K562 (cell line): ENCODE data around the gene GRIA1. TPM values are rescaled to one million over a fixed set of nuclear protein-coding genes. Genes with fewer than 3 reads are reported as not detected.

Experiments
- ATAC-seq: fragments of 200-7000 bp; cut with Tn5 transposase; 3 replicates; pipeline ENCODE4 v1.9.1; 2020; ENCODE audit warnings: moderate library complexity
- BruUV-seq: library from RNA; stranded (reverse); fragments of 400-500 nt; replicated peaks from 2 replicates; lab custom pipeline; 2021; lab: Mats Ljungman, UMichigan
- CTCF ChIA-PET: fragments of 300-600 bp; formaldehyde crosslinking; extraction: SDS; loops from one replicate; lab custom pipeline; 2021; ENCODE audit warnings: low intra/inter-chr PET ratio; lab: Yijun Ruan, JAX
- POLR2A ChIA-PET: fragments of 300-600, 350-650 bp; sonication (Branson Sonifier 250); formaldehyde crosslinking; extraction: SDS; loops from one replicate; lab custom pipeline; 2021; ENCODE audit warnings: antibody characterized with exemption, inconsistent platforms; lab: Yijun Ruan, JAX
- DNase-seq, 4 experiments: peaks; one replicate each; pipeline versions ENCODE4 v3.0.0 to v3.0.0-alpha.2; 2011 to 2018; ENCODE audit warnings: low spot score in 3 of 4, mixed read lengths in 3 of 4; ENCODE audit errors: extremely low read depth in 1 of 4
- FAIRE-seq: peaks from 2 replicates; lab custom pipeline; 2011; peaks lifted over from hg19 to GRCh38; lab: Jason Lieb, UNC
- H2AFZ ChIP-seq: 2 replicates; pipeline ENCODE4 v1.6.0; 2011; ENCODE audit warnings: low read depth, low read length, control low read depth, inconsistent platforms
- H3K27ac ChIP-seq: fragments of 200-600 bp; 3 replicates; pipeline ENCODE4 v1.8.0; 2011; ENCODE audit warnings: low read depth, mild to moderate bottlenecking, control low read depth, inconsistent platforms, low read length, moderate library complexity, mixed read lengths; ENCODE audit errors: extremely low read depth
- H3K27me3 ChIP-seq, 2 experiments: fragments of 300-600 bp in 1 of 2; 2 replicates in 1 of 2; 3 replicates in 1 of 2; pipeline versions ENCODE4 v1.6.0 to v1.8.0; 2011; ENCODE audit warnings: inconsistent platforms in 2 of 2, low read length in 2 of 2, mild to moderate bottlenecking in 1 of 2, mixed read lengths in 1 of 2, moderate library complexity in 1 of 2; ENCODE audit not compliant: control insufficient read depth in 2 of 2, insufficient read depth in 2 of 2
- H3K36me3 ChIP-seq: fragments of 300-600 bp; 3 replicates; pipeline ENCODE4 v1.8.0; 2011; ENCODE audit warnings: mild to moderate bottlenecking, low read length, inconsistent platforms; ENCODE audit not compliant: control insufficient read depth, insufficient read depth
- H3K4me1 ChIP-seq, 2 experiments: fragments of 200-600 bp in 1 of 2; replicated peaks in 1 of 2; 2 replicates in 1 of 2; 3 replicates in 1 of 2; pipeline versions ENCODE4 v1.5.1 to v1.8.0; 2011; ENCODE audit warnings: inconsistent platforms in 2 of 2, low read length in 2 of 2, mild to moderate bottlenecking in 1 of 2, mixed read lengths in 1 of 2, moderate library complexity in 1 of 2; ENCODE audit not compliant: control insufficient read depth in 2 of 2, insufficient read depth in 2 of 2
- H3K4me2 ChIP-seq: 2 replicates; pipeline ENCODE4 v1.6.1; 2011; ENCODE audit warnings: low read length, control low read depth, inconsistent platforms, mixed read lengths; ENCODE audit not compliant: insufficient read depth
- H3K4me3 ChIP-seq: fragments of 200-600 bp; sonication (generic), shearing (Covaris generic); 2 replicates; pipeline ENCODE4 v1.5.1; 2016; ENCODE audit warnings: control low read depth, inconsistent platforms
- H3K79me2 ChIP-seq: fragments of 200-600 bp; 3 replicates; pipeline ENCODE4 v1.8.0; 2011; ENCODE audit warnings: low read length, inconsistent platforms; ENCODE audit not compliant: control insufficient read depth, insufficient read depth
- H3K9ac ChIP-seq, 2 experiments: 2 replicates each; pipeline versions ENCODE4 v1.6.0 to v1.6.1; 2011; ENCODE audit warnings: low read depth in 2 of 2, low read length in 2 of 2, control low read depth in 1 of 2, inconsistent platforms in 1 of 2, mild to moderate bottlenecking in 1 of 2, mixed read lengths in 1 of 2; ENCODE audit not compliant: insufficient read depth in 1 of 2
- H3K9me1 ChIP-seq: one replicate; pipeline ENCODE4 v1.6.0; 2011; ENCODE audit warnings: inconsistent platforms, mild to moderate bottlenecking, low read length, moderate library complexity; ENCODE audit not compliant: control insufficient read depth, insufficient read depth
- H3K9me3 ChIP-seq: replicated peaks from 2 replicates; pipeline ENCODE4 v1.5.1; 2011; ENCODE audit warnings: low read depth, low read length, inconsistent platforms; ENCODE audit not compliant: control insufficient read depth, insufficient read depth
- H4K20me1 ChIP-seq: replicated peaks from 2 replicates; pipeline ENCODE4 v1.6.1; 2011; ENCODE audit warnings: low read length, inconsistent platforms, mixed read lengths; ENCODE audit not compliant: control insufficient read depth, insufficient read depth
- DMBX1 ChIP-seq: fragments of 250-450 bp; sonication (Bioruptor Pico); IDR thresholded peaks from 2 replicates; pipeline ENCODE4 v1.8.0; 2022; ENCODE audit warnings: inconsistent platforms, mild to moderate bottlenecking, moderate library complexity, borderline replicate concordance
- FOXJ3 ChIP-seq: sonication (generic); formaldehyde crosslinking; IDR thresholded peaks from 2 replicates; pipeline ENCODE4 v1.4.0; 2020; ENCODE audit warnings: mild to moderate bottlenecking, missing genetic modification reagents
- HMGXB4 ChIP-seq: sonication (generic); formaldehyde crosslinking; IDR thresholded peaks from 2 replicates; pipeline ENCODE4 v1.8.1; 2023; ENCODE audit warnings: mild to moderate bottlenecking, missing genetic modification reagents
- KDM1A ChIP-seq, 2 experiments: fragments of 450-650 bp; IDR thresholded peaks; 2 replicates each; pipeline ENCODE4 v1.6.1; 2016; ENCODE audit warnings: mild to moderate bottlenecking in 2 of 2
- MEIS2 ChIP-seq: fragments of 450-650 bp; IDR thresholded peaks from 2 replicates; pipeline ENCODE4 v1.6.1; 2014; ENCODE audit warnings: mild to moderate bottlenecking; ENCODE audit not compliant: partially characterized antibody
- PRPF4 ChIP-seq: fragments of 200-400 bp; formaldehyde crosslinking; IDR thresholded peaks from one replicate; pipeline ENCODE4 v1.6.1; 2017; ENCODE audit warnings: low read length, low read depth, mild to moderate bottlenecking; ENCODE audit not compliant: insufficient read depth, poor library complexity, severe bottlenecking
- RBM14 ChIP-seq: fragments of 200-400 bp; formaldehyde crosslinking; IDR thresholded peaks from 2 replicates; pipeline ENCODE4 v1.6.1; 2018; ENCODE audit warnings: low read depth, mild to moderate bottlenecking, low read length, moderate library complexity, borderline replicate concordance; ENCODE audit not compliant: insufficient read depth
- RFX7 ChIP-seq: fragments of 250-450 bp; sonication (Bioruptor Pico); IDR thresholded peaks from 2 replicates; pipeline ENCODE4 v1.5.1; 2021; ENCODE audit warnings: mild to moderate bottlenecking
- ZNF134 ChIP-seq: fragments of 250-450 bp; sonication (Bioruptor Pico); conservative IDR thresholded peaks from 2 replicates; pipeline ENCODE4 v1.4.0; 2020
- WGBS: fragments of 100-300 bp; shearing (Covaris generic); methylation state at CpG from one replicate; pipeline ENCODE4 v1.1.6; 2016; ENCODE audit warnings: low coverage, mixed read lengths; ENCODE audit not compliant: insufficient coverage; ENCODE audit errors: missing lambda C conversion rate; 5-methylcytosine and 5-hydroxymethylcytosine counted together
- in situ Hi-C: fragments of 300-500 bp; cut with MboI; formaldehyde crosslinking; loops from 4 replicates; pipeline ENCODE4 v1.15.0; 2018; ENCODE audit warnings: inconsistent platforms, mixed read lengths
- intact Hi-C: fragments of 100-400 bp; cut with micrococcal nuclease; formaldehyde crosslinking; loops from 2 replicates; pipeline ENCODE4 v1.14.2; 2022
- polyA plus RNA-seq, 8 experiments: library from polyadenylated mRNA; depleted of rRNA in 4 of 8; stranded (reverse) in 5 of 8; unstranded in 3 of 8; fragments of >200 nt; fragmentation: Nextera tagmentation in 2 of 8; fragmentation: Illumina TruSeq in 1 of 8; extraction: Ambion mirVana in 2 of 8; extraction: Trizol in 1 of 8; gene quantifications; 2 replicates each; pipeline versions ENCODE4 v1.2.1 to v1.2.3, GENCODE V29; 2011 to 2014; ENCODE audit warnings: inconsistent platforms in 1 of 8, missing spikeins in 1 of 8
- total RNA-seq, 7 experiments: library from RNA; depleted of rRNA in 6 of 7; stranded (reverse); fragments of >200 nt in 6 of 7; fragmentation: Illumina TruSeq in 2 of 7; extraction: Trizol in 2 of 7; gene quantifications; 2 replicates each; pipeline versions ENCODE4 v1.2.1 to v1.2.3, GENCODE V29; 2011 to 2021; ENCODE audit warnings: low replicate concordance in 1 of 7

GRIA1 gene
- total and polyA plus RNA-seq, 9 of the 15 experiments (the other 6 are each of a cell fraction or from before 2014, with no cell fraction given): not detected

- H3K9ac ChIP-seq: no peak overlapping the region
- in situ Hi-C loops: no loop called here
- WGBS: 0% methylated on average over 2 of the region's 2 CpGs
Observed at GRCh38 chr5:153660919-153661318, 170.4 kb downstream of the GRIA1 start.

More at GRCh38 chr5:153660919-153661318, 170.4 kb downstream of the GRIA1 start:
- Histone ChIP-seq H3K4me1 (no peaks in the 10 kb centered on the region), H3K27me3 (0 out of 5 replicates have a peak, but pooled peaks cover 0 to 3% of the 10 kb centered on the region in 2 experiments), H2AFZ (no peak overlapping the region), H3K4me2 (no peak overlapping the region), H3K9me1 (no peaks in the 10 kb centered on the region), H3K36me3 (no peaks in the 10 kb centered on the region), H4K20me1 (no peaks in the 10 kb centered on the region), H3K27ac (no peak overlapping the region), H3K79me2 (no peaks in the 10 kb centered on the region), H3K9me3 (no peaks in the 10 kb centered on the region), H3K4me3 (no peak overlapping the region)
- no peak for FAIRE-seq
- no peak for ATAC-seq
- DNase-seq: no peak
- TF ChIP-seq RBM14 (no peak), DMBX1 (no peak), RFX7 (no peak), PRPF4 (no peak), FOXJ3 (CRISPR knock-in tag) (no peak), ZNF134 (CRISPR knock-in tag) (no peak), MEIS2 (peak; percentile 7), HMGXB4 (CRISPR knock-in tag) (no peak), KDM1A (IDR thresholded peaks at IDR 0.05) (no peak)
- POLR2A ChIA-PET: no interaction called here
- intact Hi-C loops: no loop called here
- no TSS peak for BruUV-seq
- CTCF ChIA-PET: no interaction called here
